ENCODE measurements around the gene SLC26A1. TPM values are rescaled to one million over a fixed set of nuclear protein-coding genes. Genes with fewer than 3 reads are reported as not detected.

SLC26A1 gene
- total RNA-seq, 1 donor, result 0.27 TPM

- TF ChIP-seq CTCF (IDR thresholded peaks at IDR 0.05; ENCODE audit: insufficient read depth, low read length), result no peak
- H3K4me3 ChIP-seq (ENCODE audit: low read depth, low read length), result no peak overlapping the region
- no peak for DNase-seq (ENCODE audit: low read depth)
Measured at GRCh38 chr4:963276-964225, 29.7 kb downstream of the SLC26A1 start.

- no peak for DNase-seq (ENCODE audit: low read depth)
- no peak overlapping the region for H3K4me3 ChIP-seq (ENCODE audit: low read depth, low read length)
- no peak for TF ChIP-seq CTCF (IDR thresholded peaks at IDR 0.05; ENCODE audit: insufficient read depth, low read length)
Measured at GRCh38 chr4:962231-963208, 30.7 kb downstream of the SLC26A1 start.

- H3K4me3 ChIP-seq (ENCODE audit: low read depth, low read length), result no peak overlapping the region
- TF ChIP-seq CTCF (IDR thresholded peaks at IDR 0.05; ENCODE audit: insufficient read depth, low read length), result no peak
- no peak for DNase-seq (ENCODE audit: low read depth)
Measured at GRCh38 chr4:961351-962230, 31.6 kb downstream of the SLC26A1 start.

- no peak overlapping the region for H3K4me3 ChIP-seq (ENCODE audit: low read depth, low read length)
- no peak for TF ChIP-seq CTCF (IDR thresholded peaks at IDR 0.05; ENCODE audit: insufficient read depth, low read length)
- no peak for DNase-seq (ENCODE audit: low read depth)
Measured at GRCh38 chr4:960636-961350, 32.4 kb downstream of the SLC26A1 start.

- no peak for TF ChIP-seq CTCF (IDR thresholded peaks at IDR 0.05; ENCODE audit: insufficient read depth, low read length)
- no peak for DNase-seq (ENCODE audit: low read depth)
- H3K4me3 ChIP-seq (ENCODE audit: low read depth, low read length), result no peak overlapping the region
Measured at GRCh38 chr4:960140-960635, 33.0 kb downstream of the SLC26A1 start.
